ENCODE measurements around the gene SLC9C1.

SLC9C1 gene

DNA sequence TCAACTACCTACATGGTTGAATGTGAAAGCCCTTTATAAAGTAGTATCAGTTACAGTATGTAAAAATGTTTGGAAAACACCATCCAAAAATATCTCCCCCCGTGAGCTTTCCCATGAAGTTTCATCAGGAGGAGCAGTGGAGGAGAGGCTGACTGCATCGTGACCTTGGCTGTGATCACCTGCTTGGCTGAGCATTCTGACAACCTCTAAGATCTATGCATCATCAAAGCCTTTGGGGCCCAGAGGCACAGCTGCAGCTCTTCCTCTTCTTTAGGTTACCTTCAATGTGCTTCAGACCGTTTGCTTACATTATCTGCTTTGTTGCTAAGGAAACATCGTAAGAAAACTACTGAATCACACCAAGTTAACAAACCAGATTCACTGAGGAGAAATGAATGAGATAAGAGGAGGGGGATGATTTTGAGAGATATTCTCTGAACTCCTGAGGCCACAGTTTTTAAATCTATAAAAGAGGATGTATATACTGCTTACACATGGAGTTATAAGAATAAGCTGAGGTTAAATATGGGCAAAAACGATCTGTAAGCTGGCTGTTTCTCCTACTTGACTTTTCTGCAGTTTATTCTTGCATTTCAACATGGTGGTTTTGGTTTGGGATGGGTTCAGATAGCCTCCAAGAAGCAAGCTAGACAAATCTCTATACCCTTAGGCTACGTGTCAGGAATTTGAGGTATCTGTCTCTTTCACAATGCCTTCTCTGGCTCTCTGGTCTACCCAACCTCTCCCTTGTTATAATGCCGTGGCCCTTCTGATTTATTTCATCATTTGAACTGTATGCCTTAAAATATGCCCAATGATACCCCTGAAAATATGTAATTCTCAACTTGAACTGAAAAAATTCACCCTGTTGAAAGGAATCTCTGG lies 164.9 kb downstream of the SLC9C1 start:
- no peak for DNase-seq

DNA sequence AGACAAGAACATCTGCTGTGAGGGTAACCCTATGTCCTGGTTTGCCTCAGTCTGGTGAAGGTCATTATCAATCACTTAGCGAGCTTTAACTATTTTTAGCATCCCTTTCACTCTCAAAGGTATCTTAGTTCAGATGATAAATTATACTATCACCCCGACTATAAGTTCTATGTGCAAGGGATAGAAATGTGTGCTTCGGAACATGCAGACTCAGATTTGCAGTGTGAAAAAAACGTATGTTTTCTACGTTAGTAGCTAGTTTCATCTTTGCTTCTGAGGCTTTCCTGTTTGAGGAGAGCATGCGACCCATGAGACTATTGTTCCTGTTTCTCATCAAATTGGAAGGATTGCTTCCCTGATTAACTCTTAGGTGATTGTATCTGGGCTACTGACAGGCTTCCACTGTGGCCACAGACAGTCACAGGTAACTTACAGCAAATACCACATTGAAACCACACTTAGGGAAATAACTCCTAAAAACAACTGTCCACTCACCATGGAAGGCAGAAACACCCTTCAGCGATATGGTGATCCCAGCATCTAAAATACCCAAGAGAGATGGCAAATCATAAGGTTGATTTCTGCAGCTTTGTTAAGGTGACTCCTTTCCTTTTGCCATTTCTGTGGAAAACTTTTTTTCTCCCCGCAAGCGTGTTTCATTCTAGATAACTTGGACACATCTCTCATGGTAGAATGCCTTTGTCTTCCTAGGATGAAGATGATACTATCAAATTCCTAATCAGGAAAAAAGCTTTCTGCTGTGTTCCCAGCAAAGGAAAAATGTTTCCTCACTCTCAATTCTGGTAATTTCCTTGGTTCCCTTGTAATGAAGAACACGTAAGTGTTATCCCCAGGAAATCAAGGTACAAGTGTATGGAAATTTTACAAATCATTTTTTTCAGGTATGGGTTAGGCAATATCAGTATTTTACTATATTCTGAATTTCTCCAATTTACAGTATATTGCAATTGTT lies 166.2 kb downstream of the SLC9C1 start:
- no peak for DNase-seq

DNA sequence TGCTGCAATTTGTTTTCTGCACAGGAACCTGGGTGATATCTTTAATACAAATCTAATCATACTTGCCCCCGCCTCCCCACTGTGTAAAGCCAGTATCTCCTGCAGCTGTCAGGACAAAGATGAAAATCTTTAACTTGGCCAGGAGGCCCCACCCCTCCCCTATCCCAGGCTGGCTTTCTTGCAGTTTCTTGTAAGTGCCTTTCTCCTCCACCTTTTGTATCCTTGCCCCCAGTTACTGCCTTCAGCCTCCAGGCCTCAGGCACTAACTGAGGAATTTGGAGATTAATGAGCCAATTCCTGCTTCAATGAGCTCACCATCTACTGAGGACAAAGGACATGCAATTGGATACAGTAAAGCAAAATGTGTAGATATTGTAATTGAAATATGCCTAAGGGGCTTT lies 167.5 kb downstream of the SLC9C1 start:
- no peak for DNase-seq

DNA sequence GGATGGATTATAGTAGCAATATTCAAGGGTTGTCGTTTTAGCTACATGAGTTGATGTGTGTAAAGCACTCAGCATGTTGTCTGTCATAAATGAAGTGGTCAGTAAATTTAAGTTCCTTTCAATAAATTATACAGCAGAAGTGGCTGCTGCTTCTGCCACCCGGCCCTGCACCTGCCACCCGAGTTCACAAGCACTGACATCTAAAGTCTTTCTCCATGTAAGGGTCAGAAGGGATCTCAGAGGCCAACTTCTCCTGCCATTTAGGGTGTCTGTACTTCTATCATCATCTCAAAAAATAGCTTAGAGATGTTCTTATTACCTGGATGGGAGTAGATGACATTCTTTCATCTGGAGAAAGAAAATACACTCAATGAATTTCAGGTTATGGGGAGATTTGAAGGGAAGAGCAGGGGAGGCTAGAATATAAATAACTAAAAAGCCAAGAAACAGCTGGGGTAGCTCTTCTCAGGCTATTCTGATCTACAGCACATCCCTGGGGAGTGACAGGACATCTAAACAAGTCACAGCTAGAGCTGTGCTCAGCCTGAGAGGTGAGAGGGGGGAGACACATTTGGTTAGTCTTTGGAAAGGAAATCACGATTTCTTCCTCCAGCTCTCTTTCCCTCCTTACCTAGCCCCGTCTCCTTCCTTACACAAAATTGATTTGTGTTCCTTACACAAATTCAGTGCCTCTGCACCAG lies 169.0 kb downstream of the SLC9C1 start:
- no peak for DNase-seq

DNA sequence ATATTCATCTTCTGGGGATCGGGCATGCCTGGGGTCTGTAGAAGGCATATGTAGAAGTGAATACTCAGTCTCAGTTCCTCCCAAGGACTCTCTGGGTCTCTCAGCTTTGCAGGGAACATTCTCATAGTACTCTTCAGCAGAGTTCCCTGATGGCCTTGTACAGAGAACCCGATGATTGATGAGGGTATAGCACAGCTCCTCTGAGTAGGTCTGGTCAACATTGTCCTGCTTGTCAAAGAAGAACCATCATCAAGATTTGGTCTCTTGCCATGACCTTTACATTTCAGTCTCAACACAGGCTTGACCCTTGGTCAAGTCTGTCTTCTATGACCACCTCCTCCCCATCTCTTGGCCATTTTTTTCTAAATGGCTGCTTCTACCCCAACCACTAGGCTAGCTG lies 170.5 kb downstream of the SLC9C1 start:
- no peak for DNase-seq

DNA sequence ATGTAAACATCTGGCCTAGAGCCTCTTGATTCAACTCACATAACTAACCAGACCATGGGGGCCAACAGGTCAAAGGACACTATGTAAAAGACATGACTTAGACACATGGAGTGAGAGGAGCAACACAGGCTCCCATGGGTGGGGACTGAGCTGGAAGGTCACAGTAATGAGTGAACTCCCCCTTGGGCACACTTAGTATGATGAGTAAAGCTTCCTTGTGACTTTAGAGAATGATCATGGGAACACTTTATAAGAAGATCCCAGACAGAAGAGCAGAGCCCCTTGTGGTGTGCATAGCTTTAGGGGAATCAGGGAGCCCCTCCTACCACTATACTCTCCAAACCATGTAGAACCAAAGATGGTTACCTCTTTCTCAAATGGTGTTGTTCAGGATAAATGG lies 171.1 kb downstream of the SLC9C1 start:
- DNase-seq = no peak

DNA sequence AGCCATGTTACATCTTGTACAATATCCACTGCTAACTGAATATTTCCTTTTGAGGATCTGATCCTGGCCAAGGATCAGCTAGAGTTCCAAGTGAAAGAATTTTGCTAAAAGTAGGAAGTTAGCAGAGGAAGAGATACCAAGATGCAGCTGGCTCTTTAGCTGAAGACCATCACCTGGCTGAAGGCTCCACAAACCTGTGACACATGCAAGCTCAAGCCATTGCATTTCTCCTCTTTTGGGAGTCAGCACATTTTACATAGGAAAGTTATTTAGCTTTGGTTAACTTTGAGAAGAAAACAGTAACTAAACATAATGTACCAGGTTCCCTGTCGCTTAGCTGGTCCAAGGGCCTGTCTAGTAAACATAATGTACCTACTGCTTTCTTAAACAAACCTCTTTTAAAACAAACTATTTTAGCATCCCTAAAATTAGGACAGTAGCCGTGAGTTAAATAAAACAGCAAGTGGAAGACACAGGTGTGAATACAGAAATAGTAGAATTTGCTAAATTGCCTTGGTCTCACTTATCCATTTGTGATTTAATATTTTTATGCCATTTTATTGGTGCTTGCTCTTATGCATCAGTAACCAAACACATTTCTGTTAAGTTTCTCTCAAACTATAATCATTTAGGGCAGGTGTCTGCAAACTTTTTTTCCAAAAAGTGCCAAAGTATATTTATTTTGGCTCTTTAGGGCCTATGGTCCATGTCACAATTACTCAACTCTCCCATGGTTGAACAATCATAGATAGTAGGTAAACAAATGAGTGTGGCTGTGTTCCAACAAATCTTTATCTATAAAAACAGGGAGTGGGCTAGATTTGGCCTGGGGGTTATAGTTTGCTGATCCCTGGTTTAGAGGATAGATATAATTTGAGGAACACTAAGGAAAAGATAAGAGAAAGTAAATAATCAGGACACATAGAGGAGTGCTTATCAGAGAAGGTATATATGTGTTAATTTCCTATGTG lies 172.2 kb downstream of the SLC9C1 start:
- no peak for DNase-seq

DNA sequence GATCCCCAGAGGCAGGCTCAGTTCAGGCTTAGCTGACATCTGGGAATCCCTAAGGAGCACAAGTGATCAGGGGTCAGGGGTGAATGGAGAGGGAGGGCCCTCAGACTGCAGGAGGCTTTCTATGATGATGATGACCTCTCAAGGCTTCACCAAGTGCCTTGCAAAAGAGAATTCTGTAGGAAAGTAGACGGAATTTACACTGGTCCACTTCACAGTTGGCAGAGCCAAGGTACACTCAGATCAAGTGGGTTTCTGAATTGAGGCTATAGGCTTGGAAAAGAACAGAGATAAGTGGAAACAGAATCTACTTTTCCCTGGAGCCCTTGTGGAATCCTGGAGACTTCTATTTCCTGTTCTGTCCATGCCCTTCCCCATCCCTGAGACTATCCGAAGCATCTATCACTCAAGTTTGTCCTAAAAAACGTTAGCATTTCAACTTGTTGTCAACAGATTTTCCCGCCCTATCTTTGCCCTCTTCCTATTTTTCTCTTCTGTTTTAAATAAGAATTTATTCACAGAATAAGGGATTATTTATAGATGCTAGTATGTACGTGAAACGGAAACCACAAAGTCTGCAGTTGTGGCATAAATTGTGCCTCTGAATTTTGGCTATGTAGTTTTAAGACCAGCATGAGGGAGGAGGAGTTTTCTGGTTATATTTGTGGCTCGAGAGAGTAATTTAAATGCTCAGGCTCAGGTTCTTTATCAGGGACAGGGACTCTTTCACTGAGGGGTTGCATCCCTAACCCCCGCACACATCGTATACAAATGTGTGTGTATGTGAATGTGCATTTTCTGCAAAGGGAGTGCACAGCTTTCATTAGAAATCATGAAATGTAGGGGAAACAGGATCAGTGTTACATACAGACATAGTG lies 173.8 kb downstream of the SLC9C1 start:
- no peak for DNase-seq

DNA sequence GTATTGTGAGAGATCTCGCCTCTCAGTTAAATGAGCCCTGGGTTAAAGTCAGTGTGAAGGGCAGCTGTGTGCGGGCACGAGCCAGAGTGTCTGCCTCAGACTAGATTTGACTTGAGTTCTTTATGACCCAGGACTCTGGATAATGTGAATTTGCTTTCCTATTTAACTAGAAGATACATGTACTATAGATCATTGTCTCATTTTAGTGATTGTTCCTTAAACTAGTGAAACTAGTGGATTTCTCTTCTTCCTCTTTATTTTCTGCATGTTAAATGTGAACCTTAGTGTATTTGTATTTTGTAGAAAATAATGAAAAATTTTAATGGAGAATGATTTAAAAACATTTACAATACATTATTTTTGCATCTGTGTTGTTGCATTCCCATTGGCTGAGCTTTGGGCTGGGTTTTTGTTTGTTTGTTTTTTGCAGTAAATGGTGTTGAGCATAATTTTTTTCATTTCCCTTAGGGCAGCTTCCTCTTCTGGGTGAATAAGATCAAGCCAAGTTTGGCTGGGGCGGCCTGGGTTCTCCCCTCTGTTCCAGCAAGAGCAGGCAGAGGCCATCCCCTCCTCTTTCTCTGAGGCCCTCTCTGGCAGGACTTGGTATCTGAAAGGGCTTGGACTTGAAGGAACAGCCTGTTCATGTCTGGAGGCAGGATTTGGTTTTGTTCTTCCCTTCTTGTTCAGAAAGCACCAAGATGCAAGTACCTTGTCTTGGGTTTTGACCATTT lies 176.0 kb downstream of the SLC9C1 start:
- no peak for DNase-seq

DNA sequence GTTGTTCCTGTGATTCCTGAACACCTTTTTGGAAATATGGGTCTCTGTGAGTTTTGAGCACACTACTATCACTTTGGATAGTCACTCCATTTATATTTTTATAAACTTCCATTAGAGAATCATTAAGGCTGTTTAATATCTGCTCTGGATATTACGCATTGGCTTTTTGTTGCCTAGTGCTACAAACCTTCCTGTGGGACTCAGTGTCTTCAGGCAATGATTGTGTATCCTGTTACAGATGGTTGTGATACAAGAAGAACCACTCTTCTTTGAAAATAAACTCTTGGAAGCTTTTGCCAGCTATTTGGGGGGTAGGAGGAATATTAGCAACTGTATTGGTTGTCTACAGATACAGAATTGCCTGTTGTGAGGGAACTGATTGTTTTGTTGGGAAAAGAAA lies 176.6 kb downstream of the SLC9C1 start:
- no peak for DNase-seq

DNA sequence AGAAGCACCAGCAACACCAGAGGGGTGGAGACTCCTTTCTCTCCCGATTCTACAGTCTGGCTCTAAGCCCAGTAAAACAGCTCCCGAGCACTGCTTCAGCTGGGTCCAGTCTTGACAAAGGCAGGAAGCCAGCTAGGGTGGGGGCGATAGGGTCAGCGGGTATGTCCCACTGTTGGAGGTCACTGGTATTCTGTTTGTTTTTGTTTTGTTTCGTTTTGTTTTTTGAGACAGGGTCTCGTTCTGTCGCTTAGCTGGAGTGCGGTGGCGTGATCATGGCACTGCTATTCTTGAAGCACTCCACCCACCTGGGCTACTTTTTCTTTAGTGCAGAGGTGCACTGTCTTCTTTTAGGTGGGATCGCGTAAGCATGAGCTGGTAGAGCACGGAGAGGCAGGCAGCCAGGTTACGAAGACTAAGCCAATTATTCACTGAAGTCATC lies 177.2 kb downstream of the SLC9C1 start:
- DNase-seq = no peak

DNA sequence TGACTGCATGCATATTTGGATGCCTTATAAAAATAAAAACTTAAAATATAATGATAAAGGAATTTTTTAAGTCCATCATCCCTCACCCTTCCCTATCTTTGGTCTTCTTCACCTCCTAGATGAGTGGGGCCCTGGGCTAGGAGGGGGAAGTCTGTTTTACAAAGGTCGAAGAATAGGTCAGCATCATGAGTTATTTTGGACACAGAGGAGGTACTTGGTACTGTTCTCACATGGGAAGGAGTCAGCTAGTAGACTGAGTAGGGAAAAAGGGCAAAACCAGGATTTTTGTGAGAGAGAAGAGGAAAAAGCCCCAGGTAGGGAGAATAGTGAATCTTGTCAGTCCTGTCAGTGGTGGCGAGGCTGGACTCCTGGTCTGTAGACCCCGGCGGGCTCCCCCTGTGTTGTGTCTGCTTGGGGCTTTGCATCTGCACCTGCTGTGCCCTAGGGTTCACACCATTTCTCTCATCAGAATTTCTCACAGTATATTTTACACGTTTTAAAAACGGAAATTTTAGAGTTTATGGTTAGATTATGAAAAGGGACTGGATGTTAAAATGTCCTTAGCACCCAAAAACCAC lies 178.1 kb downstream of the SLC9C1 start:
- no peak for DNase-seq

DNA sequence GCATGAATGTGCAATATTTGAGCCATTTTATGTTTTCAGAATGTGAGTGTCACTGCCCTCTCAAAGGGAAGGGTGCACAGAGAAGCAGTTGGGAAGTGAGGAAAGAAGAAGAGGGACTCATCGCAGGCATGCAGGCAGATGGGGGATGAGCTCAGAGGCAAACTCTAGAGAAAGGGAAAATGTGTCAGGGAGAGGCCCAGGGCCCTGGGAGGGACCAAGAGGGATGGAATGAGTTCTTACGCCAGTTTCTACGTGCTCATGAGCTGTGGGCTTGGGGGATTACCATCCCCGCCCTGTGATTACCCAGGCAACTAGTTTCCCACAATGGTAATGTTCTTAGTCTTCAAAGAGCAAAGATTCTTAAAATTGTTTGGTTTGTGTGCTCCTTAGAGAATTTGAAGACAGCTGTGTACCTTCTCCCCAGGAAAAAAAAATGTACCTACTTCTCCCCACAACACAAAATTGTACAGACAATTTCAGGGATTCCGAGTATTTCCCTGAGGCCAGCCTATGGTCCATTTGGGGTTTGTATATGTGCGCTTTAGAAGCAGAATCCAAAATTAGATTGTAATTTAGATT lies 178.8 kb downstream of the SLC9C1 start:
- no peak for DNase-seq

DNA sequence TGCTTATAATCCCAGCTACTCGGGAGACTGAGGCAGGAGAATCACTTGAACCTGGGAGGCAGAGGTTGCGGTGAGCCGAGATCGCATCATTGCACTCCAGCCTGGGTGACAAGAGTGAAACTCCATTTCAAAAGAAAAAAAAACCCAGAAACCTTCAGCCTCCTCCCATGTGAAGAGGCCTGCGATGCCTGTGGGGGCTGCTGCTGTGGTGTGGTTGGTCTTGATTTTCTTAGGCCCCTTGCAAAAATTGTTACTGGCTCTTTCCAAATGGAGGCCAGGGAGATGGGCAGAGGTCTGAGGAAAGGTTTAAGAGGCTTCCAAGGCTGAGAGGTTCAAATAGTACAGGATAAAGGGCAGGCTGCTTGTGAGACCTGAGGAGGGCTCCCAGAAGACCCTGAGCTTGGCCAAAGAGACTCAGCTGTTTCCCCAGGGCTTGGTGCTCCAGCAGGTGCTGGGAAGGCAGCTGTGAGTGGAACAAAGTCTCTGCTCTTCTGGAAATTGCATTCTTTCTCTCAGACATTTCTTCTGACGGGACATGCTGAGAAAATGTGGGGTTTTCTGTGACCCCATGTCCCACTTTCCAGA lies 179.3 kb downstream of the SLC9C1 start:
- no peak for DNase-seq

DNA sequence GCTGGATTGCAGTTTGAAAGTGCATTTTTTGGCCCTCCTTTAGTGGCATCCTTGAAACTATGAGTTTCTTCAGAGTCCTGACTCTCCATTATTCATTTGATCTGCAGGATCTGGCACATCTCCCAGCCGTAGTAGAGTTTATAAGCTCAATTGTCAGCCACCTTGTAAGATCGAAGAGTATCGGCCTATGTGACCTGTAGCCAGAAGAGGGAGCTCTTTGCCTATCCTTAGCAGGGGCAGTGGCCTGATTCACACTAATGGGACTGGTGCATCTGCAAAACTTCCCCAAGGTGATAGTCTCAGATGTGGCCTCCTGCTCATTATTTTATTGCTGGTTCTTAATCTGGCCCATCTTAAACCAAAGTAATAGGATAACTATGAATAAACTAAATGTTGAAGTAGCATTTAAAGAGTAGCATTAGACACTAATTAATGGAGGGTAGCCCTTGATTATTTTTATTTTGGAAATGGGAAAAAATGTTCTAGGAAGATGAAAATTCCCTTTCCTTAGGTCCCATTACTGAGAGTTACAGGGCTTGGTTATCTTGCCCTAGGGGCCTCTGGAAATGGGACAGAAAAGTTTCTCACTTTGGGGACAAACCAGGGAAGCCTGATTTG lies 182.1 kb downstream of the SLC9C1 start:
- DNase-seq = peak; percentile 55

DNA sequence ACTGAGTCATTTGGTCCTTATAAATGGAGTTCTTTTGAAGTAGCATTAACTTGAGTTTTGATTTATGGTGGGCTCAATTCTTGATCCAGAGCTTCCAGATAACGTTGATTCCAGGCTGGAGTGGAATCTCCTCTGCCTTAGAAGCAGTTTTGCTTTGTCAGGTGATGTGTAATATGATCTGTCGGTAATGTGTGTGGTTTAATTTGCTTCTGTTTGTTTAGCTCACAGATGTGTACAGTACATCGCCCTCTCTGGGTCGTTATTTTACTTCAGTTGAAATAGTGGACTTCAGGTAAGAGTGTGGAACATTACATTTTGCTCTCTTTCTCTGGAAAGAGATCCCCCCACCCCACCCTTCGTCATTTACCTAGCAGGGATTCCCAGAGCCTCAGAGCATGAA lies 184.7 kb downstream of the SLC9C1 start:
- peak; percentile 68 for DNase-seq

DNA sequence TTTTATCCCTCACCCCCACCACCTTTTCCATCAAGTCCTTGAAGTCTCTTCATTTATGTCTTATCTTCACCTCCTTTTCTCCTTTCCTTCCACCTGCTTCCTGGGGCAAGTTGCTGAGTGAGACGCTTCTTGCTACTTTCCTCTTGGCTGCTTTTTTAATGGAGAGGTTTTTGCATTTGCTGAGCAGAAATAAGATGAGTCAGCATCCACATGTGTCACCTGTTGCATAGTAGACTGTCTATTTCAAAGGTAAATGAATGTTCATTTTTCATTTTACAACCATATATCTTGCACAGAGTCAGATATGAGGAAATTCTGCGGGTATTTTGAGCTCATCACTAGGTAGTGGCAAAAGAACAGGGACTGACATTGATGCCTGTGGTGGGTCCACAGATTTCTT lies 189.2 kb downstream of the SLC9C1 start:
- no peak for DNase-seq

DNA sequence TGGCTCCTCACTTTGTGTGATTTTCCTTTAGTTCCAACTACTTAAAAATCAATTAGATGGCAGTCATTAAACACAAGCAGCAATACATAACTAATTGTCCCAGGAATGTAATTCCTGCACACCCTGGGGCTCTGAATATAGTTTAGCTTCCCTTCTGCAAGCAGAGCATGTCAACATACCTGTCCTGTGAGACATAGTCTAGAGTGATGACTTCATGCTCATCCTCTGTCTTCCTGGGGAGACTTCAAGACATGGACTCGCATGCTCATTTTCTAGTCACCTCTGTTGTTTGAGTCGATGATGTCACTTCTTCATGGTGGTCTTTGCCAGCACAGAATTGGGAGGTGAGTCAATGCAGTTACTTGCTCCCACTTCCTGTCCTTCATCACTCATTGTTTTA lies 192.1 kb downstream of the SLC9C1 start:
- DNase-seq = no peak

DNA sequence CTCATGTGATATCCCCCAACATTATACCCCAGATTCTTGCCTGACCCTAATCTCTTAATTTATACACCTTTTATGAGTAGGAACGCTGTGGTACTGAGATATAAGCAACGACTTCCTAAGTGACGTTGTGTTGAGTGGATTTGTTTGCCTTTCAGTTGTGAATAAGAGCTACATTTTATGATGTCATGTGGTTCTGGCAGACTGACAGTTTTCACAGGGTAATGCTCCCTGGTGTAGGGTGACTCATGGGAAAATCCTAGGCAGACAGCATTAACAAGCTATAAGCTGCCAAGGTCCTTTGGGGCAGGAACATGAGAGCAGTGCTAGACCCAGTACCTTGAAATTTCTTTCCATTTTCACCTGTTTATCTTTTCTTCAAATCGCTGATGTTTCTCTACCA lies 196.6 kb downstream of the SLC9C1 start:
- DNase-seq = peak; percentile 95
